ENCODE measurements around the gene RHOJ. TPM values are rescaled to one million over a fixed set of nuclear protein-coding genes. Genes with fewer than 3 reads are reported as not detected.

RHOJ gene
- total and polyA plus RNA-seq, 2 donors (not counting 3 experiments of a cell fraction or from before 2014, with no cell fraction given) = 191 to 486 TPM

DNA sequence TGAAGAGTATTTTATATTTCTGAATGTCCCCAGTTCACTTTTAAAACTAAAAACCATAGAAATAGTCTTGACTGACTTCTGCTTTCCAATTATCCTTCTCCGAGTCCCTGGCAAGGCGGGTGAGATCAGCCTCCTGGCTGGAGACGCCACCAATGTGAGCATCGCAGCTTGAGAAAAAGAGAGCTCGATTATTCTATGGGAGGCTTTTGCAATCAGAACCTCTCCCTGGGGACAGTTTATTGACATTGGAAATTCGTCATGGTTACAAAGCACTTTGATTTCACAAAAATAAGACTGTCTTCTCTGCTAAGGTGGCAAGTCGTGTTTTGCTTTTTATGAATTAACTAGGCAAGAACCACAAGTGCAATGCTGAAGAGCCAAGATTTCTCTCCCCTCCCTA lies 138.1 kb downstream of the RHOJ start:
- dilution Hi-C loops (cut with MboI; ENCODE audit: extremely low pct_ligation_motif_present, low sequenced_read_pairs) = no loop called here
- H3K36me3 ChIP-seq (ENCODE audit: control insufficient read depth in 2 of 2, extremely low read depth in 1 of 2, insufficient read depth in 2 of 2, low read length in 2 of 2) = no peaks in the 10 kb centered on the region
- FAIRE-seq (no peak), DNase-seq (ENCODE audit: low read depth, low spot score) (no peak)
- TF ChIP-seq GATA2 (IDR thresholded peaks at IDR 0.05; ENCODE audit: insufficient read depth, insufficient read length, low read depth, low read length) (no peak), POLR2AphosphoS5 (IDR thresholded peaks at IDR 0.05; ENCODE audit: insufficient read depth, low read depth, low read length) (no peak), POLR2A (IDR thresholded peaks at IDR 0.05; ENCODE audit: low read depth, low read length) (no peak), JUN (IDR thresholded peaks at IDR 0.05; ENCODE audit: borderline replicate concordance, insufficient read depth, insufficient read length, low read depth) (no peak), EZH2 (IDR thresholded peaks at IDR 0.05; ENCODE audit: borderline replicate concordance, low read depth, low read length, severe bottlenecking) (no peak), FOS (IDR thresholded peaks at IDR 0.05; ENCODE audit: borderline replicate concordance, insufficient read depth, low read length) (no peak), MYC (IDR thresholded peaks at IDR 0.05; ENCODE audit: low read depth, low read length) (no peak)
- TF ChIP-seq, protein P1, sequence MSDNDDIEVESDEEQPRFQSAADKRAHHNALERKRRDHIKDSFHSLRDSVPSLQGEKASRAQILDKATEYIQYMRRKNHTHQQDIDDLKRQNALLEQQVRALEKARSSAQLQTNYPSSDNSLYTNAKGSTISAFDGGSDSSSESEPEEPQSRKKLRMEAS (IDR thresholded peaks at IDR 0.05; ENCODE audit: insufficient read depth, insufficient read length) = no peak
- TF ChIP-seq, protein P2, sequence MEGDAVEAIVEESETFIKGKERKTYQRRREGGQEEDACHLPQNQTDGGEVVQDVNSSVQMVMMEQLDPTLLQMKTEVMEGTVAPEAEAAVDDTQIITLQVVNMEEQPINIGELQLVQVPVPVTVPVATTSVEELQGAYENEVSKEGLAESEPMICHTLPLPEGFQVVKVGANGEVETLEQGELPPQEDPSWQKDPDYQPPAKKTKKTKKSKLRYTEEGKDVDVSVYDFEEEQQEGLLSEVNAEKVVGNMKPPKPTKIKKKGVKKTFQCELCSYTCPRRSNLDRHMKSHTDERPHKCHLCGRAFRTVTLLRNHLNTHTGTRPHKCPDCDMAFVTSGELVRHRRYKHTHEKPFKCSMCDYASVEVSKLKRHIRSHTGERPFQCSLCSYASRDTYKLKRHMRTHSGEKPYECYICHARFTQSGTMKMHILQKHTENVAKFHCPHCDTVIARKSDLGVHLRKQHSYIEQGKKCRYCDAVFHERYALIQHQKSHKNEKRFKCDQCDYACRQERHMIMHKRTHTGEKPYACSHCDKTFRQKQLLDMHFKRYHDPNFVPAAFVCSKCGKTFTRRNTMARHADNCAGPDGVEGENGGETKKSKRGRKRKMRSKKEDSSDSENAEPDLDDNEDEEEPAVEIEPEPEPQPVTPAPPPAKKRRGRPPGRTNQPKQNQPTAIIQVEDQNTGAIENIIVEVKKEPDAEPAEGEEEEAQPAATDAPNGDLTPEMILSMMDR (IDR thresholded peaks at IDR 0.05; ENCODE audit: extremely low read depth in 1 of 2, insufficient read depth in 1 of 2, low read depth in 1 of 2, low read length in 2 of 2) = no peak
- no peak overlapping the region for H2AFZ ChIP-seq (ENCODE audit: low read depth, low read length)
- no peaks in the 10 kb centered on the region for H3K9me3 ChIP-seq (replicated peaks; ENCODE audit: control insufficient read depth, insufficient read depth, low read length)
- POLR2A ChIA-PET = no interaction called here
- no peak overlapping the region for H3K4me2 ChIP-seq (ENCODE audit: insufficient read depth, low read length)
- intact Hi-C loops (cut with micrococcal nuclease) = no loop called here
- peaks cover 8 to 14% of the 10 kb centered on the region in 2 experiments for H3K27me3 ChIP-seq (ENCODE audit: control insufficient read depth in 2 of 2, insufficient read depth in 2 of 2, low read length in 2 of 2)
- no peaks in the 10 kb centered on the region for H3K79me2 ChIP-seq (ENCODE audit: control insufficient read depth, insufficient read depth, low read length)
- H3K27ac ChIP-seq (ENCODE audit: insufficient read depth, low read depth, low read length) = no peak overlapping the region
- CTCF ChIA-PET = interaction anchor here (1.1 kb wide), 1 partner anchor 19 kb away, joined by 3 read pairs; no protein-coding TSS in a partner anchor
- peaks cover 13% of the 10 kb centered on the region for H3K4me1 ChIP-seq (ENCODE audit: control insufficient read depth, extremely low read depth, insufficient read depth, low read length)
- H3K9me1 ChIP-seq (replicated peaks; ENCODE audit: control insufficient read depth, extremely low read depth, insufficient read depth, low read length) = no peaks in the 10 kb centered on the region
- BruUV-seq (replicated peaks) = no TSS peak
- H3K9ac ChIP-seq (replicated peaks; ENCODE audit: extremely low read depth, insufficient read depth, low read length) = no peak overlapping the region
- no peak overlapping the region for H3K4me3 ChIP-seq (replicated peaks in 1 of 3; ENCODE audit: insufficient read depth in 1 of 3, low read depth in 1 of 3, low read length in 3 of 3)
- no peaks in the 10 kb centered on the region for H4K20me1 ChIP-seq (replicated peaks; ENCODE audit: control insufficient read depth, extremely low read depth, insufficient read depth, low read length)

Other genes starting within 250 kb of the RHOJ start
- not detected in 2 replicates for gene KCNH5, start 159.0 kb upstream of the RHOJ start, total RNA-seq
- gene KCNH5, start 159.0 kb upstream of the RHOJ start, polyA plus RNA-seq = not detected in 2 replicates
- not detected in 2 replicates for gene GPHB5, start 114.5 kb downstream of the RHOJ start, total RNA-seq
- not detected in 2 replicates for gene GPHB5, start 114.5 kb downstream of the RHOJ start, polyA plus RNA-seq

All from endothelial cell of umbilical vein (primary cell).